Stimulated activated CD4-positive, alpha-beta T cell treated with anti-CD3 and anti-CD28 coated beads, Interleukin-1b, Interleukin-23, amount 100 ng/mL, for 24 hours (primary cell): Measurements from ENCODE around the gene ANKDD1B.

ENCODE experiments used
- DNase-seq, 4 experiments: peaks; one replicate each; pipeline ENCODE4 v3.0.0-alpha.2; 2020; ENCODE audit warnings: low read depth in 4 of 4, low spot score in 1 of 4

Gene ANKDD1B

DNA sequence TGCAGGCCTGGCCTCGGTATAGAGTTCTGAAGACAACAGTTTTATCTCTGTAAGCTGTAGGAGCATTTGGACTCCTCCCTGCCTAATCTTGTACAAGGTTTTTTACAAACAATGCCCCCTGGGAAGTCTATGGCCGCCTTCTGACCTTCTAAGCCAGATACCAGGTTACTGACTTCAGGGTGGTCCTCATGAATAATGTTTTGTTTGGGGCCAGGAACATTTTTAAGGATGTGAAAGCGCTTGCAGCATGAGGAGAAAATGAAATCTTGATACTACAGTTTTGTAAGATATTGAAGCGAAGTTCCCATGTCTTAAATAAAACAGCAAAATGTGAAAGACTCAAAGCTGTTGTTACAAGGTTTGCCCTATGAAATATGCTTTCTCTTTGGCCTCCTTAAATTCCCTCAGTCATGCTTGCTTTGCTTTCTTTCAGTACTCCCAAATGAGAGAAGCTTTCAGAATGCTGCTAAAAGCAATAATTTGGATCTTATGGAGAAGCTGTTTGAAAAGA, 5.2 kb downstream of the ANKDD1B start:
- no peak for DNase-seq

DNA sequence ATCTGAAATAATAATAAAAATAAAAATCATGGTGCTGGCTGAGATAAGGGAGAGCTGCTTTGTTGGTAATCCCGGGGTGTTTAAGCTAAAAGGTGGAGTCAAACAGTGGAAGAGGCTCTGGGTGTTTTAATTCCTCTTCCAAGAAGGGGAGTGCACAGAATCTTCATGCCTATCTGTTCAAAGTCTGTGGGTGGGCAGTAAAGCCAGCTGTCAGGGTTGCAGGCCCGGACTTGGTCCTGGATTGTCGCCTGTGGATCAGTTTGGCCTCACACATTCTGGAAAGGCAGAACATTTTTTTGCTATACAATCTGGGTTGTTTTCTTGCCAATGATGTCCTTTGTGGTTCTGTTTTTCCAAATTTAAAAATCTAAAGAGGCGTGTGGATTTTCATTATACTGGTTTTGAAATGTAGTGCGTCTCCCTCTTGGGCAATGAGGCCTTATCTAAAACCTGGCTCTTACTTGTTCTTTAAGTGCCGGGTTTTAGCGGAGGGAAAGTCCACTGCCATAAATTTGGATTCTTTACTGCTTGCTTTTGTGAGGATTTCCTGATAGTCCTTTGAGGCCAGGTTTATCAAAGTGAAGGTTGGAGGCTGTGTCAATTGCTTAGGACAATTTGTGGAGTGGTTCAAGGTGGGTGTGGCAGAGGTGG, 5.8 kb downstream of the ANKDD1B start:
- DNase-seq, result no peak

DNA sequence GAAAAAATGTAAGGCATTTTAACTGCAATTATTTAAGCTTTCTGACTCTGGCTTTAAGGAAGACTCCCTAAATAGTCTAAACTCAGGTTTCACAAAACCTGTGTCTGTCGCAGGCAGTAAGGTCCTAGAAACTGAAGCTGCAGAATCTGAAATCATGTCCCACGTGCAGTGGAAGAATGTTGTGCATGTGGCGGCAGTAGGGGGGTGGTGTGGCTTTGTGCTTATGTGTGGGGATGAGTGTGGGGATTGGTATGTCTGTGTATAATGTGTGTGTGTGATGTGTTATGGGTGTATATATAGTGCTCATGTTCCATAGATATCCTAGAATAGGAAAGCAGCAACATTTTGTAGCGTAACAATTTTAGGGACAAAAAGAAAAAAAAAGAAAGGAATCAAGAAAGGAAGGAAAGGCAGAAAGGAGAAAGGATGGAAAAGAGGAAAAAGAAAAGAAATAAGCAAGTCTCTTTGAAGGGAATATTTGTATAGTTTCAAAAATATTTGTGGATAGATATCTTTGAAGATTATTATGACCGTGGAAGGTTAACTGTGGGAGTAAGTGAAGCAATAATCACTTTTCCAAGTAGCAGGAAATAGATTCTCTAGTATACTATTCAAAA, 6.6 kb downstream of the ANKDD1B start:
- DNase-seq, result no peak

DNA sequence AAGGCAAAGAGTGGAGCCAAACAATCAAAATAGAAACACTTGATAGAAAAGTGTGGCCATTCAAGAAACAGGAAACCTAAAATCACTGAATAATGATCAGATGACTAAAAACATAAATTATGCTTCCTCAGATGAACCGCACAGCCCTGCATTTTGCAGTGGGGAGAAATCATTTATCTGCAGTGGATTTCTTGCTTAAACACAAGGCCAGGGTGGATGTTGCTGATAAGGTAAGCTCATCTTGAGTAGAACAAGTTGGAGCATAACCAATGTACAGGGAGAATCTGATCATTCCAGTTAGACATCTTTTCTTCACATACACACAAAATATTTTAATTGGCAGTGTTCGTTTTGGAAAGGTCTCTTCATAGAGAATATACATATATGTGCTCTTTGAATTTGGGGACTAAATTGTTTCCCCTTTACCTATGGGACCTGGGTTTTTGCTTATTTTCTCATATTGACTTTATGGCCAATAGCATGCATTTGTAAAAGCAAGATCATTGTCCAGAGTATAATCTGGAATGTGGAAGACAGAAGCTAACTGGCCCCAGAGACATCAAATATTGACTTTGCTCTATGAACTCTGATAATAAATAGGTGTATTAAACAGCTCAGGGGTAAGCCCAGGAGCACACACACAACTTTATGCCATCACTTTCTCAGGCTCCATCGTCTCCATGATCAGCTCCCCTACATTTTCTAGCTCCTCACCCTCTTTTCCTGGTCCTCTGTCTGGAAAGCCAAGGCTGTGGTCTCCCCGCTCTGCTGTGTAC, 9.1 kb downstream of the ANKDD1B start:
- no peak for DNase-seq

DNA sequence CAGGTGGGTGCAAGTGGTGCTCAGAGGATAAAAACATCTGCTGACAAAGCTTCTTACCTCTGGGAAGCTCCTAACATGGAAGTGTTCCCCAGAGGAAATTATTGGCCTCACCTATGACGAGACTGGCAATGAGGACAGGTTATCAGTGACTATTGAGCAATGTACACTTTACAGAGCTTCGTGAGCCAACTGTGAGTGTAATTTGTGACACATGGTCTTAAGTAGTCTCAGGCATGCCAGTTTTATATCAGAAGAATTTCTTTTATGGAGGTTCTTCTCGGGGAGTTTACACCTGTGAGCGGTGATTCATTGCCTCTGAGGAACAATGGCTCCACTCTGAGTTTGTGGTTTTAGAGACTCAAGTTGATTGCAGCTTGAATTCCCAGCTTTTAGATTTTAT, 11.3 kb downstream of the ANKDD1B start:
- DNase-seq, result no peak

DNA sequence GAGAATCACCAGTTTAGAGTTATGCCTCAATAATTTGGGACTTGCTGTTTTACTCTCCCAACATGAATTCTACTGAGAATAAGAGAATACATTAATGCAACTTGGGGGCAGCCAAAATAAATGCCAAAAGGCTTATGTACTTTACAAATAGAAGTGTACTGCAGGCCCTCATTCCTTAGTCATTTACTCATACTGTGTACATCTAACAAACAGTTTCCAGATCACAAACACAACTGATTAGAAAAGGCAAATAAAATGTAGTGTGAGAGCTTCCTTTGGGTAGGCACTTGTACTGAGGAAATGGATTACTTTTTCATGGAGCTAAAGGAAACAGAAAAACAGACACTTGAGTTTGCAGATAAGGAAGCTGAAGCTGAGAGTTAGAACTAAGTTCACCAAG, 12.6 kb downstream of the ANKDD1B start:
- no peak for DNase-seq

DNA sequence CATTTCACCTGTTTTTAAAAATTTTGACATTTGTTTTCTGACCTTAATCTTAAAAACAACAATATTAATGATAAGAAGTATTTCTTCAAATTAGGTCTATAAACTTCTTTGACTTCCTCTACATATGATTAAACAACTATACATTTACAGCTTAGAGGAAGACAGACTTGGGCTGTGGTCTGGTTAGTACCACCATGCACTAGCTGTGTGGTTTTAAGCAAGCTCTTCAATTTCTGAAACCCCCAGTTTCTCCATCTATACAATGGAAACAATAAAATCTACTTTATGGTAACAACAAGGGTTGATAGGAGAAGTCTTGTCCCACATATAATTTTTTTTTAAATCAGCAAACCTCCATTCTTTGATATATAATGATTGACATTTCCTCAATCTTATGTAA, 15.7 kb downstream of the ANKDD1B start:
- DNase-seq, result no peak

DNA sequence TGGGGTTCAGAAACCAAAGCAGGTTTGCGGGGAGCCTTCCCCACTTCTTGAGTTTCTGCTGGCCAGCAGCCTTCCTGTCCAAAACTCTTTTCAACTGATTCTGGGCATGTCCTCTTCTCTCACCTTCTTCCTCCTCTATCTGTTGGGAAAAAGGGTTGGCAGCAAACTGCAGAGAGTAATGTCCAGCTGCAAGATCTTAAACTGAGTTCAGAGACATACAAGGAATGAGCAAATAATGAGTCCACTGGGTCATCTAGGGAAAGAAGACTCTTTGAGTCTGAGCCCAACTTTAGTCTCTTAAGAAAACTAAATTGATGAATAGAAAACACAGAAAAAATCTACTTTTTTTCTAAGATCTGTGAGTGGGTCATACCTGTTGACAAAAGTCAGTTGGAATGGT, 16.5 kb downstream of the ANKDD1B start:
- DNase-seq, result no peak

DNA sequence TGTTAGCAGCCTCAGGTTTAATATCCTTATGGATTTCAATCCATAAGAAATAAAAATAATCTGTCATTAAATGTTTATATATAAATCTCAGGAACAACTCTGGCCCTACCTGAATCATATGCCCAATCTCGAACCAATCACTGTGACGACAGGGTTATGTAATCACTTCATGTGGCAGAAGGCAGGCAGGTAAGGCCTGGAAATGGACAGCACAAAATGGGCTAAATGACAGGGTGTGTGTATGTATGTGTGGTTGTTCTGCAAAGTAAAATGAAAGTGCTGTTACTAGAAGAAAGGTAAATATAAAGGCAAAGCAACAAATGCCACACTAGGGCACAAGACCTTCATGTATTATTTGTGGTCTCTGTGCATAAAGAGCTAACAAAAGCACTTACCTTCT, 19.6 kb downstream of the ANKDD1B start:
- DNase-seq, result no peak

DNA sequence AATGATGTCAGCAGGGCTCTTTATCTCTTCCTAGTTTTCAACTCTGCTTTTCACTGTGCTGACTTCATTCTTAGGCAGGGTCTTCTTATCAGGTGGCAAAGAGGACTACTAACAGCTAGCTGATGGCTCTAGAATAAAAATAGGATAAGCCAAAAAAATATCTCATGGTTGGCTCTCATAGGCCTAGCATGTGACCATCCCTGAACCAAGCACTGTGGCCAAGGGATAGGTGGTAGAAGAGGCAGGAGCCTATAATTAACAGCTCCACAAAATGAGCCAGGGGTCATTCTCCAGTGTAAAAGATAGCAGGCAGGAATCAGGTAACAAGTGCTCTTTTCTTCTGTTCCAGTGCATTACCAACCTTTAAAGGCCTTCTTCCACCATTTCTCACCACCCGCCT, 21.1 kb downstream of the ANKDD1B start:
- no peak for DNase-seq

DNA sequence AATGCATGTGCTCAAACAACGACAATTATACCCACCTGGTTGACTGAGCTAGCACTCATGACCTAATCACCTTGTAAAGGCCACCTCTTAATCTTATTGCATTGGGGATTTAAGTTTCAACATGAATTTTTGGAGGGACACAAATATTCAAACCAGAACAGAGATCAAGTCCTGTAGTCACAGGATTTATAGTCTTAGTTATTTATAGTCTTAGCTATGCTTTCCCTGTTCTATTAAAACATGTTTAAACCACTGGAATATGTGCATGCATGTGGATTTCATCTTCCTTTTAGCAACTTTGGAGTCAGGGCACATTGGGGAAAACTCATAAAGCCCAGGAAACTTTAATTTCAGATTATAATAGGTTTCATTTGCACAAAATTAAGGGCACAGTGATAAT, 26.7 kb downstream of the ANKDD1B start:
- no peak for DNase-seq

DNA sequence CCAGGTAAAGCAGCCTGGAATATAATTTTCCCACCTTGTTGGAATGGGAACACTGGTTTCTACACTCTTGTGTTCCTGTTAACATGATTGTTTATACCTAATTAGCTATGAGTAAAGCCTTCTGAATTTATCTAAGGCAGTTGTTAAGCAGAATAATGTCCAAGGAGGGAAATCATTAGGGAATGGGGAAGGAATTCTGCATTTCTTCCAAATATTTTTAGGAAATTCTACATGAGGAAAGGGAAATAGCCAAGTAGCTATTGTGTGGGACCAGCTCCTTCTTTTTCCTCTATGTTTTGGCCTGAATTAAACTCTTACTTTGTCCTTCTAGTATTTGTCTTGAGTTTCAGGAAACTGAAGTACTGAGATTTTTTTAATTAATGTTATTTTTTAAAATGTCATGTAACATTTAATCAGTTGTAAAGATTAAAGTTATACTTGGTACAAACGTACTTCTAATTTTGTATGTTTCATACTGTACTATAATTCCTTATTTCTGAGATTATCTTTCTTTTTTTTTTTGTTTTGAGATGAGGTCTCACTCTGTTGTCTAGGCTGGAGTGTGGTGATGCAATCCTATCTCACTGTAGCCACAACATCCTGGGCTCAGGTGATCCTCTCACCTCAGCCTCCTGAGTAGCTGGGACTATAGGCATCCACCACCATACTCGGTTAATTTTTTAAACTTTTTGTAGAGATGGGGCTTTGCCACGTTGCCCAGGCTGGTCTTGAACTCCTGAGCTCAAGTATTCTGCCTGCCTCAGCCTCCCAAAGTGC, 28.5 kb downstream of the ANKDD1B start:
- DNase-seq, result no peak

DNA sequence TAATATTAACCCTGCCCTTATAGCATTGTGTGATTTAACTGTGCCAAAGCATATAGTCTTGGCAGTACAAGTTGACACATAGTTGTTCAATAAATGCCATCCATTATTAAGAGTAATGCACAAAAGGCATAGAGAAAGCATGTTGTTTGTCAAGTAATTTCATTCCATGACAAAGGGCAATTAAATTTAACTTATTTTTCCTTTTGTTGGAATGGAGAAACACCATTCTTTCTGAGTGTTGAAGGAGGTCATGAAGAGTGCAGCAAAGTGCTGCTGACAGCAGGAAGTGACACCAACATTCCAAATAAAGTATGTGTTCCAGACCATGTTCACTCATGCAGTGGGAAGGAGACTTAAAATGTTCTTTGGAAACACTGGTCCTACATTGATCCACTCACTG, 29.1 kb downstream of the ANKDD1B start:
- no peak for DNase-seq

DNA sequence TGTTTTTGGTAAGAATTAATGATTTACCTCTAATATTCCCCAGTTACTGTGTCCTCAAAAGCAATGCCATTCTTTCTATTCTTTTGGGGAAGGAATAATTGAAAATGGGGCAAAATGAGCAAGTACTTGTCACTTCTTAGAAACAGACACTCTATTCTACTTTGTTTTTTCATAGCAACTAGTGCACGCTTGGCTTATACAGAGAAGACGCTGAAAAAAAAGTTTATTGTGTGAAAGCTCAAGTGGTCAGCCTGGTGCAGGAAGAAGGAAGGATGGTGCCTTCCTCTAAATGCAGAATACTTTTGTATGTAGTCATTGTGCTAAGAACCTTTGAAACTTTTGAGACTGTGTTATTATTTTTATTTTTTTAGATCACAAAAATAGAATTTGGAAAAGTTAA, 29.6 kb downstream of the ANKDD1B start:
- no peak for DNase-seq

DNA sequence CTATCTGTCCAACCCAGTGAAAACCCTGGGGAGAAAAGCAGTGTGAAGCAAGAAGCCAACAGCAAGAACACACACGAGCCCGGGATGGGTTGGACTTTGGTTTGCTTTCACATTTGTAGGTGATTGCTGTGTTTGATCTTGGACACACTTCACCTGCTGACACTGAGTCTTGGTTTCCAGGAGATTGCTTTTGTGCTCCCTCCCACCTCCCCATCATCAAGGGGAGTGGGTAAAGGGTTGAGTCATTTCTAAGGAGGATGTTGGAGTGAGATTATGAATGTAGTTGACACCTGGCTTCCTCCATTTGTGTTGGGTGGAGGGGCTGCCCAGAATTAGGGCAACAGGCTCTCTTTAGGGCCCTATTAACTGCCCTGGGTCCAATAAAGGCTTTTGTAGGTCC, 37.5 kb downstream of the ANKDD1B start:
- DNase-seq, result no peak

DNA sequence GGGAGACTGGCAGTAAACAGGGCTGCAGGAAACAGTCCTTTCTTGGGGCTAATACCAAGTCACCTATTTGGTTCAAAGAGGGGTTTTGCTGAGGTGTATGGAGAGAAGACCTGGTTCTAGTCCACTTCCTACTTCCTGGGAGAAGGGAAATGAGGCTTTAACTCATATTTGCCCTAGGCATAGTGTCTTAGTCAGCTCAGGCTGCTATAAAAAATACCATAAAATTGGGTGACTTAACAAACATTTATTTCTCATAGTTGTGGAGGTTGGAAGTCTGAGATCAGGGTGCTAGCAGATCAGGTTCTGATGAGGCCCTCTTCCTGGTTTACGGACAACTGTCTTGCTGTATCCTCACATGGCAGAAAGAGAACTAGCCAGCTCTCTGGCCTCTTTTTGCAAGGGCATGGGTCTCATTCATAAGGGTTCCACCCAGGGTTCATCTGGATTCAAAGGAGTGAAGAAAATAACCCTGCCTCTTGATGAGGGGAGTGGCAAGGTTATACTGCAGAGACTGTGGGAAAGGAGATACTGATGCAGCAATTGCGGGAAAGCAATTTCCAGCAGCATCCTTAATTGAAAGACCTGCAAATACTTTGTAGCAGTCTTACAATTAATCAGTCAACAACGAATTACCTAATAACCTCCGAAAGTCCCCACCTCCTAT, 40.5 kb downstream of the ANKDD1B start:
- no peak for DNase-seq

DNA sequence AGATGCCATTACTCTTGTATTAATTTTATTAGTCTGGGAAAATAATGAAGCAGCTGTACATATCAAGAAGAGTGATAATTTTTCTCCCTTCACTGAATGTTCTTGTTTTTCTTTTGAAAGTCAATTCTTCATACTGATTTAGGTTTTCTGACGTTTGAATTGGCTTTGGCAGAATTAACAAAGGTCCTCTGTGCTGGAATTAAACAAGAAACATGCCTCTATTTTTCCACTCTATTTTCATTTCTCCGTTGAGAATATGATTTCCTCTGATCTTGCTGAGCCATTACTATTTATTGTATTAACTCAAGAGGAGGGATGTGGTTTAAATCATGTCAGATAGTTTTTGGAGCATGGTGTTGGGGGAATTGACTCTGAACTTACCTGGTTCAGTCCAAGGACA, 42.3 kb downstream of the ANKDD1B start:
- no peak for DNase-seq

DNA sequence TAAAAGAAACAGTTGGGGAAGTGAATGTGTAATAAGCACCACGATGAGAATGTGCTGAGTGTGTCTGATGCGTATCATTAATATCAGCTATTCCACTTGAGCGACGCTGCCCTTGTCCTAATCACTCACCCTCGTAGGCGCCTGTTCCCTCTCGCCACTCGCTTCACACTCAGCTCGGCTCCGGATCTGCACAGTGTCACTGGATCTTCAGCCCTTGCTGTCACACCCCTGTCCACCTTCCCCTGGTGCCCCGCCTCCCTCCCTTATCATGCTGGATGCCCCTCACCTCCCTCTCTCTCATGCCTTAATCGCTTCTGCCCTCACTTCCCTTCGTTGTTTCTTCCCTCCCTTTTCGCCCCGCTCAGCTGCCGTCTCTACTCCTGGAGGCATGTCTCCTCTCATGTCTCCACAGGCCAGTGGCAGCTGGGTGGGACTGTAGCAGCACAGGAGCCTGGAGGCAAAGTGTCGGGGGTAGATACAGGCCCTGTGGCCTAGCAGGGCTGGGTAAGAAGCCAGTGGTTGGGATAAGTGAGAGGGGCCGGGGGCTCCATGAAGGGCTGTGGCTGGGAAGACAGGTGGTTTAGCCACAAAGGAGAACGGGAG, 43.5 kb downstream of the ANKDD1B start:
- no peak for DNase-seq

DNA sequence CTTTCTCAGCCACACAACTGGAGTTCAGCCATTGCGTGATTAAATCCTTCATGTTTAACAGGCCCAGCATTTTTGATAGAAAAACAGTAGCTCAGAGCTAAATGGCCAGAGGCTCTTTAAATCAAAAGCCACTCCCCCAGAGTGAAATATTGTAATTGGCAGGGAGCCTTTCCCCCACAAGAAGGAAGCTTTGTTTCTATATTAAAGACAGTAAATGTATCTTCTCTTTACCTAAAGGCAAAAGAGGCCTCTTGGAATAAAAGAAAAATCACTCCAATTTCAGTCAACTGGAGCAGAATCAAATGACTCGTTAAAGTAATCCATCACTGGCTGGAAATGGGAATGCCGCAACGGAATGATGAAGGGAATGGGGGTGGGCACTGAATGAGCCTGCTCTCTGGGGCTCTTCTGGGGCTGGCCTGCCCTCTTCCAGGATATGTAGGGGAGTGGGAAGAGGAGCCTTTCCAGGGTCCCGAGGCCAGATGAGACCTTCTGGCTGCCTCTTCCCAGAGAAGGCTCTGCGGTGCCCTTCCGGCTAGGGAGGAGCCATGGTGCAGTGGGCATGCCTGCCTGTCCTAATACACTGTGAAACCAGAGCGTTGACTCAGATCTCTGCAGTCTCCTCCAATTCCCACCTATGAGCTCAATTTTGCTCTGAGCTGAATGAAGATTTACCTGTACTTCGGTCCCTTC, 45.2 kb downstream of the ANKDD1B start:
- DNase-seq, result no peak
